ENCODE results near the gene SGCD.
"Not testable (repeated sequence)": the region's sequence is repeated elsewhere in the genome, so short reads cannot be mapped to it uniquely, and the experiment has no call there.

GRCh38 chr5:156666686-156667085 is 339.7 kb downstream of the SGCD start:
- TF ChIP-seq SP1, FOXK2, ARNT, FOXA1 (IDR thresholded peaks at IDR 0.05): not testable (repeated sequence)

Data from HEK293T (cell line).